H9 (cell line): ENCODE measurements around the gene SPRED2. TPM values are rescaled to one million over a fixed set of nuclear protein-coding genes. Genes with fewer than 3 reads are reported as not detected.
A peak's percentile ranks its signal among the peaks of the same experiment; 100 is the strongest.

ENCODE experiments used
- DNase-seq: peaks from one replicate; pipeline ENCODE4 v3.0.0-alpha.2; 2017
- H2AFZ ChIP-seq: one replicate; pipeline ENCODE4 v1.6.1; 2013; ENCODE audit warnings: mild to moderate bottlenecking, low read length, control low read depth, moderate library complexity
- H2AK5ac ChIP-seq: 2 replicates; pipeline ENCODE4 v1.6.1; 2013; ENCODE audit warnings: low read length, control low read depth, mixed read lengths; ENCODE audit not compliant: insufficient read length
- H2BK120ac ChIP-seq: one replicate; pipeline ENCODE4 v1.6.1; 2013; ENCODE audit warnings: low read depth, mild to moderate bottlenecking, low read length, control low read depth, inconsistent platforms; ENCODE audit not compliant: poor library complexity, severe bottlenecking
- H2BK12ac ChIP-seq: 2 replicates; pipeline ENCODE4 v1.6.1; 2013; ENCODE audit warnings: low read length, control low read depth, mixed read lengths, low read depth; ENCODE audit not compliant: insufficient read length
- H2BK15ac ChIP-seq: 2 replicates; pipeline ENCODE4 v1.6.1; 2013; ENCODE audit warnings: low read depth, low read length, control low read depth
- H2BK20ac ChIP-seq: one replicate; pipeline ENCODE4 v1.6.1; 2013; ENCODE audit warnings: low read depth, mild to moderate bottlenecking, low read length, control low read depth, inconsistent platforms; ENCODE audit not compliant: poor library complexity, severe bottlenecking
- H2BK5ac ChIP-seq: 2 replicates; pipeline ENCODE4 v1.6.1; 2013; ENCODE audit warnings: low read length, control low read depth, mixed read lengths; ENCODE audit not compliant: insufficient read length
- H3K14ac ChIP-seq: 2 replicates; pipeline ENCODE4 v1.6.1; 2013; ENCODE audit warnings: low read length, control low read depth; ENCODE audit not compliant: insufficient read depth
- H3K18ac ChIP-seq: 2 replicates; pipeline ENCODE4 v1.6.1; 2013; ENCODE audit warnings: low read depth, mild to moderate bottlenecking, mixed read lengths, low read length, control low read depth; ENCODE audit not compliant: insufficient read length
- H3K23ac ChIP-seq: 2 replicates; pipeline ENCODE4 v1.6.1; 2013; ENCODE audit warnings: low read length, control low read depth, mixed read lengths, low read depth; ENCODE audit not compliant: insufficient read length
- H3K23me2 ChIP-seq: 2 replicates; pipeline ENCODE4 v1.6.1; 2013; ENCODE audit warnings: low read depth, mild to moderate bottlenecking, mixed read lengths, low read length, control low read depth; ENCODE audit not compliant: insufficient read length, poor library complexity, severe bottlenecking
- H3K27ac ChIP-seq: 2 replicates; pipeline ENCODE4 v1.5.1; 2013; ENCODE audit warnings: low read length, control low read depth, mixed read lengths, low read depth; ENCODE audit not compliant: insufficient read length
- H3K27me3 ChIP-seq: 2 replicates; pipeline ENCODE4 v1.6.1; 2013; ENCODE audit warnings: low read length, control low read depth, inconsistent platforms; ENCODE audit not compliant: insufficient read depth
- H3K4ac ChIP-seq: 2 replicates; pipeline ENCODE4 v1.6.1; 2013; ENCODE audit warnings: low read depth, mild to moderate bottlenecking, control low read depth, inconsistent platforms, low read length, moderate library complexity
- H3K4me1 ChIP-seq: 2 replicates; pipeline ENCODE4 v1.6.1; 2013; ENCODE audit warnings: low read length, control low read depth, inconsistent platforms; ENCODE audit not compliant: insufficient read depth
- H3K4me2 ChIP-seq: 2 replicates; pipeline ENCODE4 v1.6.1; 2013; ENCODE audit warnings: low read length, control low read depth, mixed read lengths; ENCODE audit not compliant: insufficient read length, insufficient read depth
- H3K56ac ChIP-seq: 2 replicates; pipeline ENCODE4 v1.6.1; 2013; ENCODE audit warnings: low read depth, mild to moderate bottlenecking, mixed read lengths, low read length, control low read depth; ENCODE audit not compliant: insufficient read length
- H3K79me1 ChIP-seq: 2 replicates; pipeline ENCODE4 v1.6.1; 2013; ENCODE audit warnings: low read depth, mild to moderate bottlenecking, moderate library complexity, low read length, control low read depth, inconsistent platforms; ENCODE audit not compliant: insufficient read depth, poor library complexity, severe bottlenecking
- H3K79me2 ChIP-seq: 2 replicates; pipeline ENCODE4 v1.6.1; 2013; ENCODE audit warnings: low read length, control low read depth, inconsistent platforms; ENCODE audit not compliant: insufficient read depth
- H3K9ac ChIP-seq: 2 replicates; pipeline ENCODE4 v1.6.1; 2013; ENCODE audit warnings: low read length, control low read depth, mixed read lengths; ENCODE audit not compliant: insufficient read length; ENCODE audit errors: extremely low read depth
- H3K9me3 ChIP-seq: one replicate; pipeline ENCODE4 v1.6.1; 2013; ENCODE audit warnings: low read depth, low read length, inconsistent platforms; ENCODE audit not compliant: control insufficient read depth
- H3T11ph ChIP-seq: one replicate; pipeline ENCODE4 v1.6.1; 2013; ENCODE audit warnings: mild to moderate bottlenecking, low read length, control low read depth, inconsistent platforms
- H4K20me1 ChIP-seq: one replicate; pipeline ENCODE4 v1.6.1; 2013; ENCODE audit not compliant: control insufficient read depth, insufficient read length, insufficient read depth
- H4K5ac ChIP-seq: 2 replicates; pipeline ENCODE4 v1.6.1; 2013; ENCODE audit warnings: low read depth, mild to moderate bottlenecking, mixed read lengths, low read length, control low read depth; ENCODE audit not compliant: insufficient read length
- H4K8ac ChIP-seq: replicated peaks from 2 replicates; pipeline ENCODE4 v1.6.1; 2013; ENCODE audit warnings: low read length, control low read depth, mixed read lengths, low read depth; ENCODE audit not compliant: insufficient read length
- H4K91ac ChIP-seq: 2 replicates; pipeline ENCODE4 v1.6.1; 2013; ENCODE audit warnings: low read depth, mild to moderate bottlenecking, moderate library complexity, mixed read lengths, low read length, control low read depth; ENCODE audit not compliant: insufficient read length
- H3K27ac Mint-ChIP-seq, 3 experiments: 2 replicates in 2 of 3; 3 replicates in 1 of 3; pipeline ENCODE4 v1.8.0; 2020 to 2021; ENCODE audit warnings: mixed read lengths in 3 of 3, mild to moderate bottlenecking in 1 of 3, moderate library complexity in 1 of 3
- H3K27me3 Mint-ChIP-seq: 2 replicates; pipeline ENCODE4 v1.8.0; 2021; ENCODE audit warnings: low read depth, mild to moderate bottlenecking, moderate library complexity, mixed read lengths
- H3K36me3 Mint-ChIP-seq, 3 experiments: 2 replicates in 2 of 3; 3 replicates in 1 of 3; pipeline ENCODE4 v1.8.0; 2020 to 2021; ENCODE audit warnings: low read depth in 3 of 3, mixed read lengths in 3 of 3; ENCODE audit not compliant: insufficient read depth in 1 of 3
- H3K4me1 Mint-ChIP-seq, 2 experiments: 2 replicates each; pipeline ENCODE4 v1.8.0; 2020; ENCODE audit warnings: mixed read lengths in 2 of 2
- H3K4me3 Mint-ChIP-seq, 2 experiments: 2 replicates in 1 of 2; 3 replicates in 1 of 2; pipeline ENCODE4 v1.8.0; 2020 to 2021; ENCODE audit warnings: mild to moderate bottlenecking in 2 of 2, mixed read lengths in 2 of 2, moderate library complexity in 1 of 2
- H3K9me3 Mint-ChIP-seq, 2 experiments: 2 replicates in 1 of 2; 3 replicates in 1 of 2; pipeline ENCODE4 v1.8.0; 2020; ENCODE audit warnings: mild to moderate bottlenecking in 2 of 2, mixed read lengths in 2 of 2, moderate library complexity in 1 of 2
- WGBS: extraction: QIAGEN DNeasy Blood & Tissue Kit; methylation state at CpG from one replicate; pipeline ENCODE4 v1.1.7; 2013; ENCODE audit warnings: missing lambda C conversion rate, low lambda C conversion rate, mixed read lengths; ENCODE audit not compliant: insufficient read length; ENCODE audit errors: extremely low coverage; 5-methylcytosine and 5-hydroxymethylcytosine counted together
- total RNA-seq: library from RNA; stranded (reverse); gene quantifications from 2 replicates; pipeline ENCODE4 v1.2.1, GENCODE V29; 2021
- TF ChIP-seq, protein P1 (sequence below): fragments of 200-600 bp; sonication (generic); conservative IDR thresholded peaks from 3 replicates; pipeline ENCODE4 v1.8.0; 2021; ENCODE audit warnings: antibody characterized with exemption, mild to moderate bottlenecking

SPRED2 gene
- total RNA-seq, 1 experiment from 2014 or later, result 23.5 TPM

- TF ChIP-seq, protein P1, sequence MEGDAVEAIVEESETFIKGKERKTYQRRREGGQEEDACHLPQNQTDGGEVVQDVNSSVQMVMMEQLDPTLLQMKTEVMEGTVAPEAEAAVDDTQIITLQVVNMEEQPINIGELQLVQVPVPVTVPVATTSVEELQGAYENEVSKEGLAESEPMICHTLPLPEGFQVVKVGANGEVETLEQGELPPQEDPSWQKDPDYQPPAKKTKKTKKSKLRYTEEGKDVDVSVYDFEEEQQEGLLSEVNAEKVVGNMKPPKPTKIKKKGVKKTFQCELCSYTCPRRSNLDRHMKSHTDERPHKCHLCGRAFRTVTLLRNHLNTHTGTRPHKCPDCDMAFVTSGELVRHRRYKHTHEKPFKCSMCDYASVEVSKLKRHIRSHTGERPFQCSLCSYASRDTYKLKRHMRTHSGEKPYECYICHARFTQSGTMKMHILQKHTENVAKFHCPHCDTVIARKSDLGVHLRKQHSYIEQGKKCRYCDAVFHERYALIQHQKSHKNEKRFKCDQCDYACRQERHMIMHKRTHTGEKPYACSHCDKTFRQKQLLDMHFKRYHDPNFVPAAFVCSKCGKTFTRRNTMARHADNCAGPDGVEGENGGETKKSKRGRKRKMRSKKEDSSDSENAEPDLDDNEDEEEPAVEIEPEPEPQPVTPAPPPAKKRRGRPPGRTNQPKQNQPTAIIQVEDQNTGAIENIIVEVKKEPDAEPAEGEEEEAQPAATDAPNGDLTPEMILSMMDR, result no peak
- no peak overlapping the region for H3T11ph ChIP-seq
- no peak overlapping the region for H4K91ac ChIP-seq
- H3K9me3 Mint-ChIP-seq, result no peaks in the 10 kb centered on the region
- no peak overlapping the region for H2AK5ac ChIP-seq
- H3K27ac ChIP-seq, result no peak overlapping the region
- H3K4me2 ChIP-seq, result no peak overlapping the region
- no peak overlapping the region for H2BK12ac ChIP-seq
- H3K14ac ChIP-seq, result no peak overlapping the region; the same call in 1 of the 2 replicates
- no peaks in the 10 kb centered on the region for H3K9me3 ChIP-seq
- H3K23me2 ChIP-seq, result no peaks in the 10 kb centered on the region
- H3K4me3 Mint-ChIP-seq, result no peak overlapping the region
- no peak overlapping the region for H3K23ac ChIP-seq
- no CpG with 5 or more reads among the region's 3 CpGs for WGBS
- H2BK15ac ChIP-seq, result no peak overlapping the region
- H3K79me2 ChIP-seq, result no peaks in the 10 kb centered on the region
- H3K36me3 Mint-ChIP-seq, result peaks cover 0 to 3% (median 0%) of the 10 kb centered on the region in 3 experiments; a peak in 1 of 7 replicates
- no peak overlapping the region for H3K9ac ChIP-seq
- no peak overlapping the region for H3K56ac ChIP-seq
- H2BK5ac ChIP-seq, result no peak overlapping the region
- no peak overlapping the region for H4K5ac ChIP-seq
- DNase-seq, result no peak
- no peak overlapping the region for H2BK20ac ChIP-seq
- no peak overlapping the region for H2AFZ ChIP-seq
- no peak overlapping the region for H2BK120ac ChIP-seq
- no peaks in the 10 kb centered on the region for H4K20me1 ChIP-seq
- H3K4me1 ChIP-seq, result no peaks in the 10 kb centered on the region; the same call in 1 of the 2 replicates
- H3K79me1 ChIP-seq, result no peaks in the 10 kb centered on the region
- H3K27me3 Mint-ChIP-seq, result no peaks in the 10 kb centered on the region
- no peaks in the 10 kb centered on the region for H3K27me3 ChIP-seq
- peaks cover 21 to 22% of the 10 kb centered on the region in 2 experiments for H3K4me1 Mint-ChIP-seq
- H3K4ac ChIP-seq, result no peak overlapping the region
- H3K18ac ChIP-seq, result no peak overlapping the region
- no peak overlapping the region for H4K8ac ChIP-seq
- H3K27ac Mint-ChIP-seq, result peak overlapping the region in 1 of 3 experiments; percentile 82; a peak in 3 of 7 replicates
Measured at GRCh38 chr2:65388596-65389390, 43.6 kb downstream of the SPRED2 start.
